Hepatocyte (in vitro differentiated cells): ENCODE measurements around the gene MEP1B. TPM values are rescaled to one million over a fixed set of nuclear protein-coding genes. Genes with fewer than 3 reads are reported as not detected.

Experiments
- DNase-seq: peaks from one replicate; pipeline ENCODE4 v3.0.0-alpha.2; 2016; ENCODE audit warnings: low spot score
- H2AFZ ChIP-seq: fragments of 200-600 bp; sonication (generic); 2 replicates; pipeline ENCODE4 v1.6.0; 2016; ENCODE audit warnings: antibody characterized with exemption, mild to moderate bottlenecking
- H3K27ac ChIP-seq: fragments of 200-600 bp; sonication (generic); 2 replicates; pipeline ENCODE4 v1.5.1; 2016; ENCODE audit warnings: mild to moderate bottlenecking
- H3K27me3 ChIP-seq: fragments of 200-600 bp; sonication (generic); 2 replicates; pipeline ENCODE4 v1.6.1; 2016
- H3K36me3 ChIP-seq: fragments of 200-600 bp; sonication (generic); replicated peaks from 2 replicates; pipeline ENCODE4 v1.5.1; 2016; ENCODE audit warnings: low read depth; ENCODE audit not compliant: insufficient read depth
- H3K4me1 ChIP-seq: fragments of 200-600 bp; sonication (generic); 2 replicates; pipeline ENCODE4 v1.5.1; 2016; ENCODE audit warnings: mild to moderate bottlenecking, moderate library complexity; ENCODE audit not compliant: insufficient read depth
- H3K4me2 ChIP-seq: fragments of 200-600 bp; sonication (generic); 2 replicates; pipeline ENCODE4 v1.6.0; 2016
- H3K4me3 ChIP-seq: fragments of 200-600 bp; sonication (generic); 2 replicates; pipeline ENCODE4 v1.5.1; 2016; ENCODE audit warnings: mild to moderate bottlenecking
- H3K79me2 ChIP-seq: fragments of 200-600 bp; sonication (generic); 2 replicates; pipeline ENCODE4 v1.6.0; 2017; ENCODE audit warnings: mild to moderate bottlenecking
- H3K9me2 ChIP-seq: fragments of 200-600 bp; sonication (generic); replicated peaks from 2 replicates; pipeline ENCODE4 v1.6.0; 2017; ENCODE audit warnings: mild to moderate bottlenecking; ENCODE audit not compliant: insufficient read depth
- H3K9me3 ChIP-seq: fragments of 200-600 bp; sonication (generic); 2 replicates; pipeline ENCODE4 v1.5.1; 2016; ENCODE audit warnings: low read depth, mild to moderate bottlenecking
- H4K20me1 ChIP-seq: fragments of 200-600 bp; sonication (generic); 2 replicates; pipeline ENCODE4 v1.6.0; 2016; ENCODE audit warnings: mild to moderate bottlenecking; ENCODE audit not compliant: insufficient read depth, poor library complexity, severe bottlenecking
- CTCF ChIP-seq: fragments of 200-600 bp; sonication (generic); IDR thresholded peaks from 2 replicates; pipeline ENCODE4 v1.5.1; 2016; ENCODE audit warnings: antibody characterized with exemption, mild to moderate bottlenecking; ENCODE audit not compliant: poor library complexity
- EZH2 ChIP-seq: fragments of 200-600 bp; sonication (generic); IDR thresholded peaks from 2 replicates; pipeline ENCODE4 v1.6.1; 2016; ENCODE audit warnings: antibody characterized with exemption, mild to moderate bottlenecking, borderline replicate concordance
- EZH2phosphoT487 ChIP-seq: fragments of 200-600 bp; sonication (generic); IDR thresholded peaks from one replicate; pipeline ENCODE4 v1.6.1; 2018; ENCODE audit warnings: antibody characterized with exemption, mild to moderate bottlenecking, low read depth, moderate library complexity; ENCODE audit not compliant: unreplicated experiment, severe bottlenecking
- WGBS: methylation state at CpG from one replicate; pipeline ENCODE4 v1.1.6; 2016; ENCODE audit warnings: low lambda C conversion rate; ENCODE audit errors: missing lambda C conversion rate; 5-methylcytosine and 5-hydroxymethylcytosine counted together
- polyA plus RNA-seq: library from polyadenylated mRNA; unstranded; fragments of >200 nt; fragmentation: Nextera tagmentation; extraction: Ambion mirVana; gene quantifications from 2 replicates; pipeline ENCODE4 v1.2.1, GENCODE V29; 2016
- total RNA-seq: library from RNA; depleted of rRNA; stranded (reverse); fragments of >200 nt; gene quantifications from 2 replicates; pipeline ENCODE4 v1.2.3, GENCODE V29; 2014

The MEP1B gene
- total RNA-seq (0.36 and 2.3 TPM in 2 replicates), polyA plus RNA-seq (0.22 TPM in 1 of 2 replicates, not detected in the other)

GRCh38 chr18:32189790-32190189 is at the start of gene MEP1B:
Gene MEP1B (plus strand): TSS chr18:32190039. CDS start chr18:32190071, 32 bp downstream.
- no peak within 1 kb of the TSS for H3K27ac ChIP-seq
- 79% methylated on average over 2 of the region's 2 CpGs for WGBS

GRCh38 chr18:32148185-32148870 is 41.5 kb upstream of the MEP1B start:
- Histone ChIP-seq H3K9me2 (no peaks in the 10 kb centered on the region), H3K27ac (no peak overlapping the region), H2AFZ (no peak overlapping the region), H4K20me1 (no peaks in the 10 kb centered on the region), H3K36me3 (no peaks in the 10 kb centered on the region), H3K4me3 (no peak overlapping the region), H3K4me2 (no peak overlapping the region), H3K27me3 (no peaks in the 10 kb centered on the region), H3K9me3 (no peaks in the 10 kb centered on the region), H3K79me2 (no peaks in the 10 kb centered on the region), H3K4me1 (no peaks in the 10 kb centered on the region)
- WGBS, result 72% methylated on average over 2 of the region's 2 CpGs
- DNase-seq, result no peak
- no peak for TF ChIP-seq EZH2
- TF ChIP-seq EZH2phosphoT487, result no peak
- TF ChIP-seq CTCF, result no peak

More at GRCh38 chr18:32189790-32190189, at the start of gene MEP1B:
- Histone ChIP-seq H3K9me3 (no peaks in the 10 kb centered on the region), H2AFZ (no peak within 1 kb of the TSS), H3K79me2 (no peaks in the 10 kb centered on the region), H3K4me2 (peak within 1 kb of the TSS; percentile 5), H3K4me3 (no peak within 1 kb of the TSS), H4K20me1 (no peaks in the 10 kb centered on the region), H3K4me1 (no peaks in the 10 kb centered on the region), H3K36me3 (no peaks in the 10 kb centered on the region), H3K9me2 (no peaks in the 10 kb centered on the region), H3K27me3 (no peaks in the 10 kb centered on the region)
- no peak for DNase-seq
- no peak for TF ChIP-seq CTCF
- no peak for TF ChIP-seq EZH2phosphoT487
- no peak for TF ChIP-seq EZH2

GRCh38 chr18:32152705-32153448 is 37.0 kb upstream of the MEP1B start:
- Histone ChIP-seq H3K9me3 (no peaks in the 10 kb centered on the region), H3K4me3 (no peak overlapping the region), H3K4me2 (no peak overlapping the region), H3K9me2 (no peaks in the 10 kb centered on the region), H4K20me1 (no peaks in the 10 kb centered on the region), H3K36me3 (no peaks in the 10 kb centered on the region), H3K27me3 (no peaks in the 10 kb centered on the region), H3K4me1 (no peaks in the 10 kb centered on the region), H2AFZ (no peak overlapping the region), H3K27ac (no peak overlapping the region), H3K79me2 (no peaks in the 10 kb centered on the region)
- 88% methylated on average over 5 of the region's 5 CpGs for WGBS
- no peak for DNase-seq
- TF ChIP-seq EZH2, result no peak
- TF ChIP-seq CTCF, result no peak
- no peak for TF ChIP-seq EZH2phosphoT487
